Trophoblast cell (in vitro differentiated cells and primary cell): ENCODE measurements around the gene STK26.

Experiments
- DNase-seq, 2 donors: peaks; one replicate each; pipeline ENCODE4 v3.0.0-alpha.2; 2016
- H2AFZ ChIP-seq: 2 replicates; pipeline ENCODE4 v1.6.1; 2013; ENCODE audit warnings: low read length, moderate library complexity, mild to moderate bottlenecking; ENCODE audit not compliant: insufficient read depth, poor library complexity
- H2AK5ac ChIP-seq: 2 replicates; pipeline ENCODE4 v1.6.1; 2013; ENCODE audit warnings: mild to moderate bottlenecking, low read length
- H2BK120ac ChIP-seq: 2 replicates; pipeline ENCODE4 v1.6.1; 2013; ENCODE audit warnings: low read length, mild to moderate bottlenecking, moderate library complexity; ENCODE audit not compliant: insufficient read depth, poor library complexity
- H2BK12ac ChIP-seq: 2 replicates; pipeline ENCODE4 v1.6.1; 2013; ENCODE audit warnings: mild to moderate bottlenecking, low read length, moderate library complexity
- H2BK5ac ChIP-seq: 2 replicates; pipeline ENCODE4 v1.6.1; 2013; ENCODE audit warnings: low read length, low read depth, moderate library complexity, mild to moderate bottlenecking; ENCODE audit not compliant: poor library complexity
- H3K14ac ChIP-seq: 2 replicates; pipeline ENCODE4 v1.6.1; 2013; ENCODE audit warnings: mild to moderate bottlenecking, low read length
- H3K18ac ChIP-seq: 2 replicates; pipeline ENCODE4 v1.6.1; 2013; ENCODE audit warnings: mild to moderate bottlenecking, low read length
- H3K23ac ChIP-seq: 2 replicates; pipeline ENCODE4 v1.6.1; 2013; ENCODE audit warnings: low read length
- H3K27ac ChIP-seq: 2 replicates; pipeline ENCODE4 v1.5.1; 2013; ENCODE audit warnings: low read depth, mild to moderate bottlenecking, inconsistent platforms, low read length, moderate library complexity
- H3K27me3 ChIP-seq: 2 replicates; pipeline ENCODE4 v1.6.1; 2013; ENCODE audit warnings: inconsistent platforms, mild to moderate bottlenecking, low read length, moderate library complexity; ENCODE audit not compliant: insufficient read depth
- H3K36me3 ChIP-seq, 2 experiments: 1 replicate in 1 of 2; 2 replicates in 1 of 2; pipeline ENCODE4 v1.6.1; 2013; ENCODE audit warnings: low read length in 2 of 2, mild to moderate bottlenecking in 2 of 2, moderate library complexity in 1 of 2; ENCODE audit not compliant: insufficient read depth in 2 of 2, control insufficient read depth in 1 of 2
- H3K4ac ChIP-seq: 2 replicates; pipeline ENCODE4 v1.6.1; 2013; ENCODE audit warnings: low read depth, mild to moderate bottlenecking, low read length, moderate library complexity
- H3K4me1 ChIP-seq, 2 experiments: 1 replicate in 1 of 2; 2 replicates in 1 of 2; pipeline ENCODE4 v1.6.1; 2013; ENCODE audit warnings: low read length in 2 of 2, mild to moderate bottlenecking in 2 of 2, moderate library complexity in 1 of 2; ENCODE audit not compliant: insufficient read depth in 2 of 2, control insufficient read depth in 1 of 2
- H3K4me2 ChIP-seq: 2 replicates; pipeline ENCODE4 v1.6.1; 2013; ENCODE audit warnings: inconsistent platforms, mild to moderate bottlenecking, low read length, moderate library complexity
- H3K4me3 ChIP-seq: 2 replicates; pipeline ENCODE4 v1.5.1; 2013; ENCODE audit warnings: mild to moderate bottlenecking, low read depth, low read length, inconsistent platforms
- H3K79me1 ChIP-seq: one replicate; pipeline ENCODE4 v1.6.1; 2013; ENCODE audit warnings: low read length
- H3K79me2 ChIP-seq: 2 replicates; pipeline ENCODE4 v1.6.1; 2013; ENCODE audit warnings: low read length, mild to moderate bottlenecking; ENCODE audit not compliant: control insufficient read depth, insufficient read depth, poor library complexity
- H3K9ac ChIP-seq: 2 replicates; pipeline ENCODE4 v1.6.1; 2013; ENCODE audit warnings: mild to moderate bottlenecking, low read length
- H3K9me3 ChIP-seq: 2 replicates; pipeline ENCODE4 v1.6.1; 2013; ENCODE audit warnings: low read depth, mild to moderate bottlenecking, control low read depth, inconsistent platforms, low read length; ENCODE audit not compliant: insufficient read depth
- H4K12ac ChIP-seq: 2 replicates; pipeline ENCODE4 v1.6.1; 2013; ENCODE audit warnings: low read depth, mild to moderate bottlenecking, low read length, moderate library complexity
- H4K8ac ChIP-seq: 2 replicates; pipeline ENCODE4 v1.6.1; 2013; ENCODE audit warnings: low read depth, mild to moderate bottlenecking, low read length, moderate library complexity
- H4K91ac ChIP-seq: one replicate; pipeline ENCODE4 v1.6.1; 2013; ENCODE audit warnings: low read depth, mild to moderate bottlenecking, low read length, moderate library complexity
- WGBS: extraction: QIAGEN DNeasy Blood & Tissue Kit; methylation state at CpG from one replicate; pipeline ENCODE4 v1.1.7; 2013; ENCODE audit warnings: missing lambda C conversion rate; ENCODE audit not compliant: insufficient read length, insufficient coverage; ENCODE audit errors: extremely low coverage; 5-methylcytosine and 5-hydroxymethylcytosine counted together

STK26 gene

DNA sequence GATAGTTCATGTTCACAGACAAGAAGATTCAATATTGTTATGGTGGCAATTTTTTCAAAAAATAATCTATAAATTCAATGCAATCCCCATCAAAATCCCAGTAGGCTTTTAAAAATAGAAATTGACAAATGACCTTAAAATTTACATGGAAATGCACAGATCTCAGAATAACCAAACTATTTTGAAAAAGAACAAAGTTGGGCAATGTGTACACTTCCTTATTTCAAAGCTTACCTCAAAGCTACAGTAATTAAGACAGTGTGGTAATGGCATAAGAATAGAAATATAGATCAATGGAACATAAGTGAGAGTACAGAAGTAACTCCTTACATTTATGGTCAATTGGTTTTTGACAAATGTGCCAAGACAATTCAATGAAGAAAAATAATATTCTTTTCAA, 65.8 kb downstream of the STK26 start:
- Histone ChIP-seq H3K4me2 (no peak overlapping the region), H3K9ac (no peak overlapping the region), H3K4me1 (peaks cover 2 to 5% of the 10 kb centered on the region in 2 experiments), H4K12ac (no peak overlapping the region), H3K23ac (no peak overlapping the region), H2BK120ac (no peak overlapping the region), H4K8ac (no peak overlapping the region), H3K79me1 (no peaks in the 10 kb centered on the region), H3K27me3 (no peaks in the 10 kb centered on the region), H4K91ac (no peak overlapping the region), H3K36me3 (no peaks in the 10 kb centered on the region), H3K14ac (no peak overlapping the region), H3K18ac (no peak overlapping the region), H2BK5ac (no peak overlapping the region), H3K79me2 (no peaks in the 10 kb centered on the region), H3K27ac (no peak overlapping the region), H3K4ac (no peak overlapping the region), H2AK5ac (no peak overlapping the region), H2AFZ (no peak overlapping the region), H2BK12ac (no peak overlapping the region), H3K4me3 (no peak overlapping the region), H3K9me3 (no peaks in the 10 kb centered on the region)
- DNase-seq, result no peak

- Histone ChIP-seq H4K12ac (no peak overlapping the region), H3K18ac (no peak overlapping the region), H3K27ac (no peak overlapping the region), H3K14ac (no peak overlapping the region), H3K27me3 (no peaks in the 10 kb centered on the region), H2AFZ (no peak overlapping the region), H3K4me2 (no peak overlapping the region), H3K9me3 (no peaks in the 10 kb centered on the region), H3K79me2 (no peaks in the 10 kb centered on the region), H4K8ac (no peak overlapping the region), H3K23ac (no peak overlapping the region), H2AK5ac (no peak overlapping the region), H3K9ac (no peak overlapping the region), H3K79me1 (no peaks in the 10 kb centered on the region), H4K91ac (no peak overlapping the region), H3K36me3 (no peaks in the 10 kb centered on the region), H3K4ac (no peak overlapping the region), H2BK120ac (no peak overlapping the region), H3K4me3 (no peak overlapping the region), H2BK12ac (no peak overlapping the region), H2BK5ac (no peak overlapping the region), H3K4me1 (peaks cover 2 to 7% of the 10 kb centered on the region in 2 experiments)
- no CpG with 5 or more reads among the region's 8 CpGs for WGBS
- DNase-seq, result no peak
Measured at GRCh38 chrX:132090403-132091159, 67.5 kb downstream of the STK26 start.

GRCh38 chrX:132092439-132093065, 69.5 kb downstream of the STK26 start:
- no peak overlapping the region for H3K4me2 ChIP-seq
- H3K79me2 ChIP-seq, result no peaks in the 10 kb centered on the region
- no peak overlapping the region for H4K12ac ChIP-seq
- no peak overlapping the region for H3K4ac ChIP-seq
- no peak overlapping the region for H2AFZ ChIP-seq
- H2BK12ac ChIP-seq, result no peak overlapping the region
- H3K36me3 ChIP-seq, result no peaks in the 10 kb centered on the region
- H2AK5ac ChIP-seq, result no peak overlapping the region
- no CpG with 5 or more reads among the region's 7 CpGs for WGBS
- no peak overlapping the region for H3K18ac ChIP-seq
- peak; percentile 39 to 69 for DNase-seq
- no peak overlapping the region for H4K8ac ChIP-seq
- H2BK120ac ChIP-seq, result no peak overlapping the region
- peaks cover 2 to 7% of the 10 kb centered on the region in 2 experiments for H3K4me1 ChIP-seq
- H3K79me1 ChIP-seq, result no peaks in the 10 kb centered on the region
- H3K27me3 ChIP-seq, result no peaks in the 10 kb centered on the region
- no peak overlapping the region for H3K9ac ChIP-seq
- no peak overlapping the region for H3K14ac ChIP-seq
- H4K91ac ChIP-seq, result peak overlapping the region; percentile 46
- H3K27ac ChIP-seq, result peak overlapping the region; percentile 49
- H3K4me3 ChIP-seq, result no peak overlapping the region
- H3K23ac ChIP-seq, result no peak overlapping the region
- H3K9me3 ChIP-seq, result no peaks in the 10 kb centered on the region
- no peak overlapping the region for H2BK5ac ChIP-seq

DNA sequence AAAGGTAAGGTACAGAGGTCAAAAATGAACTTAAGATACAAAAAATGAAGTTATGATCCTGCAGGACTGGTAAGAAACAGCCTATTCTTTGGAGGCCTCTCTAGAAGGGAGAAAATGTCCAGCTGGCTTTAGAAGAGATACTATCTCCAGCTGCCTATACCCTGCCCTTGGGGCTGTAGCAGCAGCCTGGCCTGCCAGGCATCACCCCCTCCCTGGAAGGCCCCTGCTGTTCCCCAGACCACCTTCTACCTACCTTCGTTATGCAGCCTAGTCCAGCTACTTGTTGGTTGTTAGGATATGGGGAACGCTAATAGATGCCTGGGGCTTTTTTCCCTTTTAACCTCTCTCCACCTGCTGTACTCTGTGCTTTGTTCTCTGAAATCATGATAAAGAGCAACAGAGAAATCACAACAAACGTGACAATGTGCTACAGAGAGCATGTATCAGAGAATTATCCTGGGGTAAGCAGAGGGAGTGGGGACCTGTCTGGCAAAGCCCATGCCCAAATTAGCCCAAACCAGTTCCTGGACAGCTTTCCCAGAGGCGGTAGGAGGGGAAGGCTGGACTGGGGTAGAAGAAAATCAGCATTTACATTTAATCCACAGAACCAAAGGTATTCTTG, 70.2 kb downstream of the STK26 start:
- Histone ChIP-seq H3K23ac (no peak overlapping the region), H2AFZ (no peak overlapping the region), H3K9me3 (no peaks in the 10 kb centered on the region), H3K27ac (peak overlapping the region; percentile 49), H4K8ac (no peak overlapping the region), H2BK12ac (no peak overlapping the region), H3K4me3 (no peak overlapping the region), H3K4me1 (peaks cover 2 to 7% of the 10 kb centered on the region in 2 experiments), H3K79me2 (no peaks in the 10 kb centered on the region), H3K36me3 (no peaks in the 10 kb centered on the region), H3K18ac (no peak overlapping the region), H3K79me1 (no peaks in the 10 kb centered on the region), H4K12ac (no peak overlapping the region), H2BK5ac (no peak overlapping the region), H2AK5ac (no peak overlapping the region), H3K4ac (no peak overlapping the region), H2BK120ac (no peak overlapping the region), H3K4me2 (peak overlapping the region; percentile 30), H3K9ac (no peak overlapping the region), H4K91ac (no peak overlapping the region), H3K14ac (no peak overlapping the region), H3K27me3 (no peaks in the 10 kb centered on the region)
- no CpG with 5 or more reads among the region's 4 CpGs for WGBS
- no peak for DNase-seq
